Measurements from ENCODE around the gene CAND2.
"Not testable (repeated sequence)": the region's sequence is repeated elsewhere in the genome, so short reads cannot be mapped to it uniquely, and the experiment has no call there.

DNA sequence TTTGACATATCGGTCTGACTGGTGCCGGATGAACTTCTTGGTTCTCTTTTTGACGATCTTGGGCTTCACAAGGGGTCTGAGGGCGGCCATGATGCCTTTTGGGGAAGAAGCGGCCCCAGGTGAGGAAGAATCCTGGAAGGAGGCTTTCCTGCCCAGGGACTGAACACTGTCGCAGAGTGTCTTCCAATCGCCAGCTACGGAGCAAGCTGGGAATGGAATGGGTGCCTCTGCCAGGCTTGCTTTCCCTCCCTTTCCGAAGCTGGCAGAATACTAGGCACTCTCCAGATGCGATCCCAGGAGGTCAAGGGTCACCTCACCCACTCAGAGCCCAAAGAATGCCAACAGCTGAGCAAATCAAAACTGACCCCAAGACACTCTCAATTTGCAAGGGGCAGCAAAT, 43.7 kb downstream of the CAND2 start:
- TF ChIP-seq, protein P1, sequence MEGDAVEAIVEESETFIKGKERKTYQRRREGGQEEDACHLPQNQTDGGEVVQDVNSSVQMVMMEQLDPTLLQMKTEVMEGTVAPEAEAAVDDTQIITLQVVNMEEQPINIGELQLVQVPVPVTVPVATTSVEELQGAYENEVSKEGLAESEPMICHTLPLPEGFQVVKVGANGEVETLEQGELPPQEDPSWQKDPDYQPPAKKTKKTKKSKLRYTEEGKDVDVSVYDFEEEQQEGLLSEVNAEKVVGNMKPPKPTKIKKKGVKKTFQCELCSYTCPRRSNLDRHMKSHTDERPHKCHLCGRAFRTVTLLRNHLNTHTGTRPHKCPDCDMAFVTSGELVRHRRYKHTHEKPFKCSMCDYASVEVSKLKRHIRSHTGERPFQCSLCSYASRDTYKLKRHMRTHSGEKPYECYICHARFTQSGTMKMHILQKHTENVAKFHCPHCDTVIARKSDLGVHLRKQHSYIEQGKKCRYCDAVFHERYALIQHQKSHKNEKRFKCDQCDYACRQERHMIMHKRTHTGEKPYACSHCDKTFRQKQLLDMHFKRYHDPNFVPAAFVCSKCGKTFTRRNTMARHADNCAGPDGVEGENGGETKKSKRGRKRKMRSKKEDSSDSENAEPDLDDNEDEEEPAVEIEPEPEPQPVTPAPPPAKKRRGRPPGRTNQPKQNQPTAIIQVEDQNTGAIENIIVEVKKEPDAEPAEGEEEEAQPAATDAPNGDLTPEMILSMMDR (IDR thresholded peaks at IDR 0.05): not testable (repeated sequence)
- not testable (repeated sequence) for TF ChIP-seq POLR2A (IDR thresholded peaks at IDR 0.05)

Measured in thyroid gland (tissue), 4 donors.